Measurements from ENCODE around the gene KRT76.

GRCh38 chr12:52772772-52773171, 4.4 kb downstream of the KRT76 start:
- no peak for TF ChIP-seq CTCF (IDR thresholded peaks at IDR 0.05)
- TF ChIP-seq ZFX (IDR thresholded peaks at IDR 0.05; ENCODE audit: borderline replicate concordance) = no peak
